Peyer's patch (tissue), 4 donors: ENCODE results near the gene GPSM1.

ENCODE experiments used
- POLR2A ChIP-seq, 2 donors: fragments of 450-650 bp; IDR thresholded peaks; one replicate each; pipeline ENCODE4 v1.5.1; 2017; ENCODE audit warnings: antibody characterized with exemption in 2 of 2, mild to moderate bottlenecking in 2 of 2, moderate library complexity in 2 of 2
- TF ChIP-seq, protein P1 (sequence below), 6 experiments: fragments of 450-650 bp in 4 of 6; fragments of 200-600 bp in 2 of 6; sonication (generic) in 1 of 6; IDR thresholded peaks; one replicate each; pipeline ENCODE4 v1.5.1; 2017 to 2019; ENCODE audit warnings: antibody characterized with exemption in 6 of 6, mild to moderate bottlenecking in 3 of 6, moderate library complexity in 1 of 6

DNA sequence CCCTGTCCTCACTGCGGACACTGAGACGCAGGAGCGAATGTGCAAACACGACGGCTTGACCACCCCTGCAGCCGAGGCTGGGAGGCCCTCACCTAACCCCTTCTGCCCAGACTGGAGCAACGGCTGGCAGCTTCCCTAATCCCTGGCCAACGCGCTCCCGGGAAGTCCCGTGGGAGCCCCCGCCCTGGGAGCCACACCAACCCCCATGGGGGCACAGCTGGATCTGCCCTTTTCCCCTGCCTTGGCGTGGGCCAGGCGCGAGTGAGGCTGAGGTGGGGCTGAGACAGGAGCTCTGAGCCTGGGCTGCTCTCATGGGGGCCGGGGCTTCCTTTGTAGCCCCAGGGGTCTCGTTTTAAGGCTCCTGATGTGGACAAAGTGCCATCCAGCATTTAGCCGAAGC is 40.9 kb downstream of the GPSM1 start:
- TF ChIP-seq POLR2A (IDR thresholded peaks at IDR 0.05): no peak
- TF ChIP-seq, protein P1, sequence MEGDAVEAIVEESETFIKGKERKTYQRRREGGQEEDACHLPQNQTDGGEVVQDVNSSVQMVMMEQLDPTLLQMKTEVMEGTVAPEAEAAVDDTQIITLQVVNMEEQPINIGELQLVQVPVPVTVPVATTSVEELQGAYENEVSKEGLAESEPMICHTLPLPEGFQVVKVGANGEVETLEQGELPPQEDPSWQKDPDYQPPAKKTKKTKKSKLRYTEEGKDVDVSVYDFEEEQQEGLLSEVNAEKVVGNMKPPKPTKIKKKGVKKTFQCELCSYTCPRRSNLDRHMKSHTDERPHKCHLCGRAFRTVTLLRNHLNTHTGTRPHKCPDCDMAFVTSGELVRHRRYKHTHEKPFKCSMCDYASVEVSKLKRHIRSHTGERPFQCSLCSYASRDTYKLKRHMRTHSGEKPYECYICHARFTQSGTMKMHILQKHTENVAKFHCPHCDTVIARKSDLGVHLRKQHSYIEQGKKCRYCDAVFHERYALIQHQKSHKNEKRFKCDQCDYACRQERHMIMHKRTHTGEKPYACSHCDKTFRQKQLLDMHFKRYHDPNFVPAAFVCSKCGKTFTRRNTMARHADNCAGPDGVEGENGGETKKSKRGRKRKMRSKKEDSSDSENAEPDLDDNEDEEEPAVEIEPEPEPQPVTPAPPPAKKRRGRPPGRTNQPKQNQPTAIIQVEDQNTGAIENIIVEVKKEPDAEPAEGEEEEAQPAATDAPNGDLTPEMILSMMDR (IDR thresholded peaks at IDR 0.05): no peak
